Lung microvascular endothelial cell (primary cell): ENCODE data around the gene AKR1D1. TPM values are rescaled to one million over a fixed set of nuclear protein-coding genes. Genes with fewer than 3 reads are reported as not detected.

Experiments used
- DNase-seq, 2 donors: peaks; one replicate each; pipeline versions ENCODE4 v3.0.0 to v3.0.0-alpha.2; 2010; ENCODE audit warnings: low read depth in 2 of 2
- total RNA-seq: library from RNA; depleted of rRNA; stranded (reverse); fragments of >200 nt; gene quantifications from 2 replicates; pipeline ENCODE4 v1.2.1, GENCODE V29; 2014

The AKR1D1 gene
- total RNA-seq, 1 donor from 2014 or later = not detected

- DNase-seq = no peak
Measured at GRCh38 chr7:138163800-138164199, 87.5 kb downstream of the AKR1D1 start.

- no peak for DNase-seq
Measured at GRCh38 chr7:138164804-138165203, 88.5 kb downstream of the AKR1D1 start.

GRCh38 chr7:138166681-138167080 is 90.4 kb downstream of the AKR1D1 start:
- no peak for DNase-seq

- no peak for DNase-seq
Measured at GRCh38 chr7:138167222-138167621, 91.0 kb downstream of the AKR1D1 start.

GRCh38 chr7:138167869-138168296 is 91.6 kb downstream of the AKR1D1 start:
- no peak for DNase-seq

Other genes starting within 250 kb of the AKR1D1 start
- gene DGKI, start 229.5 kb upstream of the AKR1D1 start, total RNA-seq = 1.1 and 2.6 TPM in 2 replicates
- gene CREB3L2, start 74.4 kb upstream of the AKR1D1 start, total RNA-seq = 14.4 and 30.4 TPM in 2 replicates